ENCODE results near the gene ABCG8. TPM values are rescaled to one million over a fixed set of nuclear protein-coding genes. Genes with fewer than 3 reads are reported as not detected.

ABCG8 gene
- total and polyA plus RNA-seq, 12 donors: 0.15 to 1.4 TPM; not detected in 10

DNA sequence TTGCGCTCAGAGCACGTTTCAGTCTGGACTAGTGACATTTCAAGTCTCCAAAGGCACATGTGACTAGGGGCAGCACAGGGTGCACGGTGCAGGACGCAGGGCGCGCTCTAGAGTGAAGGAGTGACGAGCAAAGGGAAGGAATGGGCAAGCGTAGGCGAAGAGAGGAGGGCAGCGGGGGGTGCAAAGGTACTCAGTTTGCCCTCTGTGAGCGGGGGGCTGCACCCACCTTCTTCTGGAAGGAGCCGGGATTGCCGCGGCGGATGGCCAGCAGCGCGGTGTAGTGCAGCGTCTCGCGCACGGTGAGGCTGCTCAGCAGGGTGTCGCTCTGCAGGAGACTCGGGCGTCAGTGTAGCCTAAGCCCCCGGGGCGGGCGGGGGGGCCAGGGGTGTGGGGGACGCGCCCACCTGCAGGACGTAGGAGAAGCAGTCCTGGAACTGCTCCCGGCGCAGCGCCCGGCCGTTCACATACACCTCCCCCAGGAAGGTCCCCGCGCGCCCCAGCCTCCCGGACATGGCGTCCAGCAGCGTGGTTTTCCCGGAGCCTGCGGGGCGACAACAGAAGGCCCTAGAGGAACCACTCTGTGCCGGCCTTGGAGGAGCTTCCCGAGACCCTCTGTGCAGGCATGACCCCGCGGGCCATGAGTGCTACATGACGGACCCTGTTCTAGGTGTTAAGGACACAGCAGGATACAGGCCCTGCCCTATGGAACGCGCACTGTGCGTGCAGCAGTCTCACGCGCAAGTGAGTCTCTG lies 7.1 kb upstream of the ABCG8 start:
- H3K4me1 ChIP-seq: peaks cover 0 to 6% (median 0%) of the 10 kb centered on the region in 9 donors
- H3K36me3 ChIP-seq: no peaks in the 10 kb centered on the region
- no peaks in the 10 kb centered on the region for H3K9me3 ChIP-seq
- no peak overlapping the region for H3K27ac ChIP-seq
- peak overlapping the region in 8 of 10 donors; percentile 7 to 41 (median 33) for H3K4me3 ChIP-seq
- DNase-seq: no peak
- ATAC-seq: peak in 3 of 8 donors; percentile 37 to 65 (median 37)
- intact Hi-C loops (cut with DNase I): no loop called here
- TF ChIP-seq, protein P1, sequence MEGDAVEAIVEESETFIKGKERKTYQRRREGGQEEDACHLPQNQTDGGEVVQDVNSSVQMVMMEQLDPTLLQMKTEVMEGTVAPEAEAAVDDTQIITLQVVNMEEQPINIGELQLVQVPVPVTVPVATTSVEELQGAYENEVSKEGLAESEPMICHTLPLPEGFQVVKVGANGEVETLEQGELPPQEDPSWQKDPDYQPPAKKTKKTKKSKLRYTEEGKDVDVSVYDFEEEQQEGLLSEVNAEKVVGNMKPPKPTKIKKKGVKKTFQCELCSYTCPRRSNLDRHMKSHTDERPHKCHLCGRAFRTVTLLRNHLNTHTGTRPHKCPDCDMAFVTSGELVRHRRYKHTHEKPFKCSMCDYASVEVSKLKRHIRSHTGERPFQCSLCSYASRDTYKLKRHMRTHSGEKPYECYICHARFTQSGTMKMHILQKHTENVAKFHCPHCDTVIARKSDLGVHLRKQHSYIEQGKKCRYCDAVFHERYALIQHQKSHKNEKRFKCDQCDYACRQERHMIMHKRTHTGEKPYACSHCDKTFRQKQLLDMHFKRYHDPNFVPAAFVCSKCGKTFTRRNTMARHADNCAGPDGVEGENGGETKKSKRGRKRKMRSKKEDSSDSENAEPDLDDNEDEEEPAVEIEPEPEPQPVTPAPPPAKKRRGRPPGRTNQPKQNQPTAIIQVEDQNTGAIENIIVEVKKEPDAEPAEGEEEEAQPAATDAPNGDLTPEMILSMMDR (IDR thresholded peaks at IDR 0.05): no peak
- WGBS, 2 donors: 7 to 8% methylated on average over 54 of the region's 54 CpGs
- H3K27me3 ChIP-seq: peaks cover 11 to 46% (median 36%) of the 10 kb centered on the region in 7 donors

DNA sequence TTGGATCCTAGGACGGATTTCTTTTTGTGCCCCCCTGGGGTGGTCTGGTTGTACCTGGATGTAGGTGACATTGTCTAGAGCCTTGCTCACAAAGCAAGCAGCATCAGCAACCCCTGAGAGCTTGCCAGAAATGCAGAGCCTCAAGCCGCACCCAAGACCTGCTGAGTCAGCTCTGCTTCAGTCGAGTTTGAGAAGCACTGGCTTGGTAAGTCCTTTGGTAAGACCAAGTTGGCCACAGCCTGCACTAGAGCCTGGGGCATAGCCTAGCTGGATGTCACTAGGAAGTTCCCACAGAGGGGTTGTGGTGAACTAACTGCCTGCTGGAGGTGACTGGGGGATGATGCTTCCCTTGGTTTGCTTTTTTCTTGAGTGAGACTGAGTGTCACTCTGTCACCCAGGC lies 6.3 kb upstream of the ABCG8 start:
- Histone ChIP-seq H3K27me3 (peaks cover 11 to 46% (median 36%) of the 10 kb centered on the region in 7 donors), H3K27ac (no peak overlapping the region), H3K36me3 (no peaks in the 10 kb centered on the region), H3K4me3 (no peak overlapping the region), H3K4me1 (peaks cover 0 to 6% (median 0%) of the 10 kb centered on the region in 9 donors), H3K9me3 (no peaks in the 10 kb centered on the region)
- 62 to 65% methylated on average over 3 of the region's 3 CpGs for WGBS, 2 donors
- TF ChIP-seq, protein P1 (IDR thresholded peaks at IDR 0.05): no peak
- intact Hi-C loops (cut with DNase I): no loop called here
- ATAC-seq: no peak
- no peak for DNase-seq

- peaks cover 0 to 18% (median 11%) of the 10 kb centered on the region in 7 donors for H3K27me3 ChIP-seq
- intact Hi-C loops (cut with DNase I): no loop called here
- 75 to 80% methylated on average over 4 of the region's 4 CpGs for WGBS, 2 donors
These were observed 1.7 kb upstream of the ABCG8 start for GRCh38 chr2:43837033-43837432.

GRCh38 chr2:43837831-43838559 lies 776 bp upstream of the ABCG8 start:
- H3K9me3 ChIP-seq: no peaks in the 10 kb centered on the region
- no peak overlapping the region for H3K27ac ChIP-seq
- WGBS, 2 donors: 88 to 89% methylated on average over 21 of the region's 21 CpGs
- H3K4me1 ChIP-seq: no peaks in the 10 kb centered on the region
- ATAC-seq: no peak
- DNase-seq: no peak
- intact Hi-C loops (cut with DNase I): no loop called here
- TF ChIP-seq, protein P1 (IDR thresholded peaks at IDR 0.05): no peak
- no peak overlapping the region for H3K4me3 ChIP-seq
- no peaks in the 10 kb centered on the region for H3K36me3 ChIP-seq
- peaks cover 0 to 15% (median 1%) of the 10 kb centered on the region in 7 donors for H3K27me3 ChIP-seq

More at GRCh38 chr2:43837033-43837432, 1.7 kb upstream of the ABCG8 start:
- Histone ChIP-seq H3K9me3 (no peaks in the 10 kb centered on the region), H3K36me3 (no peaks in the 10 kb centered on the region), H3K27ac (no peak overlapping the region), H3K4me3 (no peak overlapping the region), H3K4me1 (peaks cover 0 to under 1% (median 0%) of the 10 kb centered on the region in 9 donors)
- no peak for DNase-seq
- ATAC-seq: no peak
- TF ChIP-seq, protein P1 (IDR thresholded peaks at IDR 0.05): no peak
